ENCODE results near the gene ALDH1A3. TPM values are rescaled to one million over a fixed set of nuclear protein-coding genes. Genes with fewer than 3 reads are reported as not detected.

The ALDH1A3 gene
- total RNA-seq, 4 donors from 2014 or later = 8.5 to 99.9 (median 18.4) TPM

DNA sequence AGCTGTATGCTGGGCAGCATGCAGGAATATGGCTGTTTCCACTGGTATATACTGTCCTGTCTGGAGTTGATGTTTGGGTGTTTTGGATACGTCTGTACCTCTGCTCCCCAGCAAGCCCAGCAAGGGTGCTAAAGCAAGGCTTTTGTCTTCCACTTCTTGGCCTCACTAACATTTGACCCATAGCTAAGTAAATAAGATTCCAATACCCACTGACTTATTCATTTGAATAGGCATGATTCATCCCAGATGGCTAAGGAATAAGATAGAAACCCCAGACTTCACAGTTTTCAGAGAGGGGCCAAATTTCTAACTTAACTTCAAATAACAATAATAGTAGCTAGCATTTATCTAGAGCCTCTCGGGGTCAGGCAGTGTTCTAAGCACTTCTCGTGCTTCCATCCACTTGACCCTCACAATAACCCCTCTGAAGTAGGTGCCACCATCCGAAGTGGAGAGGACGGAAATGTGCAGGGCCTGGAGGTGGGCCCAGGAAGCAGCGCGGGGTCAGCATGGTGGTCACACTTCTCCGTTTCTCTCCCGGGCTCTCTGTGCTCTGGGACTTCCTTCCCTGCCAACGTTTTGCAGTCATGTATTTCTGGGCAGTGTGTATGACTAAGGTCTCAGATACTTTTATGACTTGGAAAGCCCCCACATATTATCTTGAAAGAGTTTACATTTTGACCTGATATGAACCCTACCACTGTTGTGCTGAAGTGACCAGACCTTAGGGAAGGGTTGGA, 78.9 kb downstream of the ALDH1A3 start:
- no peak for DNase-seq
- H3K4me3 ChIP-seq = no peak overlapping the region
- no peaks in the 10 kb centered on the region for H3K36me3 ChIP-seq
- H3K9me3 ChIP-seq = no peaks in the 10 kb centered on the region
- no peaks in the 10 kb centered on the region for H3K27me3 ChIP-seq
- H3K4me1 ChIP-seq = no peaks in the 10 kb centered on the region
- TF ChIP-seq, protein P1, sequence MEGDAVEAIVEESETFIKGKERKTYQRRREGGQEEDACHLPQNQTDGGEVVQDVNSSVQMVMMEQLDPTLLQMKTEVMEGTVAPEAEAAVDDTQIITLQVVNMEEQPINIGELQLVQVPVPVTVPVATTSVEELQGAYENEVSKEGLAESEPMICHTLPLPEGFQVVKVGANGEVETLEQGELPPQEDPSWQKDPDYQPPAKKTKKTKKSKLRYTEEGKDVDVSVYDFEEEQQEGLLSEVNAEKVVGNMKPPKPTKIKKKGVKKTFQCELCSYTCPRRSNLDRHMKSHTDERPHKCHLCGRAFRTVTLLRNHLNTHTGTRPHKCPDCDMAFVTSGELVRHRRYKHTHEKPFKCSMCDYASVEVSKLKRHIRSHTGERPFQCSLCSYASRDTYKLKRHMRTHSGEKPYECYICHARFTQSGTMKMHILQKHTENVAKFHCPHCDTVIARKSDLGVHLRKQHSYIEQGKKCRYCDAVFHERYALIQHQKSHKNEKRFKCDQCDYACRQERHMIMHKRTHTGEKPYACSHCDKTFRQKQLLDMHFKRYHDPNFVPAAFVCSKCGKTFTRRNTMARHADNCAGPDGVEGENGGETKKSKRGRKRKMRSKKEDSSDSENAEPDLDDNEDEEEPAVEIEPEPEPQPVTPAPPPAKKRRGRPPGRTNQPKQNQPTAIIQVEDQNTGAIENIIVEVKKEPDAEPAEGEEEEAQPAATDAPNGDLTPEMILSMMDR (IDR thresholded peaks at IDR 0.05) = no peak
- no peak for TF ChIP-seq POLR2A (IDR thresholded peaks at IDR 0.05)
- no peak overlapping the region for H3K27ac ChIP-seq

- no peak overlapping the region for H3K27ac ChIP-seq
- DNase-seq = no peak
- no peaks in the 10 kb centered on the region for H3K4me1 ChIP-seq
- H3K4me3 ChIP-seq = no peak overlapping the region
- no peaks in the 10 kb centered on the region for H3K36me3 ChIP-seq
- TF ChIP-seq, protein P1 (IDR thresholded peaks at IDR 0.05) = no peak
- TF ChIP-seq POLR2A (IDR thresholded peaks at IDR 0.05) = no peak
- no peaks in the 10 kb centered on the region for H3K27me3 ChIP-seq
- no peaks in the 10 kb centered on the region for H3K9me3 ChIP-seq
Measured at GRCh38 chr15:100959066-100960050, 79.7 kb downstream of the ALDH1A3 start.

Small RNA genes within 50 kb of the gene (small RNA-seq; reads per million reads assigned to genes)
- gene AC015712.3 = 0 reads per million in 2 donors

Other genes with a start within 250 kb of the ALDH1A3 start
- gene LRRK1, start 39.5 kb downstream of the ALDH1A3 start, total RNA-seq = 10 to 100 TPM; 49.2 to 66.0 (median 55.5) TPM

All from Peyer's patch (tissue), 4 donors.